CD1c-positive myeloid dendritic cell (primary cell): ENCODE data around the gene GRM7.

ENCODE experiments used
- DNase-seq: peaks from one replicate; pipeline ENCODE4 v3.0.0-alpha.2; 2016; ENCODE audit errors: extremely low spot score

GRM7 gene

DNA sequence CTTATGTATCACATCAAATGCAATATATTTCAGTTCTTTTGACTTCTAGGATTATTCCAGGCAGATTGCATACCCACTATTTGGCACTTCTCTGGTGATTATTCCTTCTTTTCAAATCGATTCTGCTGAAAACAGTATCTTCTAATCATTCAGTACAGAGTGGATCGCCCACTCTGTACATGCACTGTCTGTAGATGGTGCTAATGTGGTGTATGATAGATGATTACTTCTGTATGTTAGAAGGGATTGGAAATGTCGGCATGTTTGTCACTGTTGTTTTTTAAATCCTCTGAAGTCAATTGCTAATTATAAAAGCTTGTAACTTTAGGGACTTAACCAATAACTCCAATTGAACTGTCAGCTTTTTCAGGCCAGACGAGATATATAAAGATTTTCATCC is 642.5 kb downstream of the GRM7 start:
- no peak for DNase-seq

DNA sequence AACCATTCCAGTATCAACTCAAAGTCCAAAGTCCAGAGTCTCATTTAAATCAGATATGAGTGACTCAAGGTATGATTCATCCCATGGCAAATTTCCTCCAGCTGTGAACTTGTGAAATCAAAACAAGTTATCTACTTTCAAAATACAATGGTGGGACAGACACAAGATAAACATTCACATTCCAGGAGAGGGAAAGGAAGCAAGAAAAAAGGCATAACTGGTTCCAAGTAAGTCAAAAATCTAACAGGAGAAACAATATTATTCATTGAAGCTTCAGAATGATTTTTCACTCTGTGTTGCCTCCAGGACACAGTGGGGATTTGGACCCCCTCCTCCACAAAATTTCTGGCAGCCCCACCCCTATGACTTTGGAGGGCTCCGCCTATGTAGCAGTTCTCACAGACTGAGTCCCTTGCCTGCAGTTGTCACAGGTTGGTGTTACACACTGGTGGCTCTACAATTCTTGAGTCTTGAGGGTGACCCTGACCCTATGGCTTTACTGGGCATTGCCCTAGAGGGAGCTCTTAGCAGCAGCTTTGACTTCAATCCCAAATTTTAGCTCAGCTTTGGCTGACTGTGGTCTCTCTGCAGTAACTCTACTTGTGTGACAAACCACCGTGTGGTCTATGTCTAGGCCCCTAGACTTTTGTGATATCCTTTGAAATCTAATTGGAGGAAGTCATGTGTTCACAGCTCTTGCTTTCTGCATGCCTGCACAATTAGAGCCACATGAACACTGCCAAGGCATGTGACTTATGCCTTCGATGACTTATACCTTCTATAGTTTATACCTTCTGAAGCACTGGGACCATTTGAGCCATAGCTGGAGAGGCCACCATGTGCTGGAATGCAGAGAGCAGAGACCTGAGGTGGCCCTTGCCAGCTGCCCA is 644.2 kb downstream of the GRM7 start:
- DNase-seq, result no peak

DNA sequence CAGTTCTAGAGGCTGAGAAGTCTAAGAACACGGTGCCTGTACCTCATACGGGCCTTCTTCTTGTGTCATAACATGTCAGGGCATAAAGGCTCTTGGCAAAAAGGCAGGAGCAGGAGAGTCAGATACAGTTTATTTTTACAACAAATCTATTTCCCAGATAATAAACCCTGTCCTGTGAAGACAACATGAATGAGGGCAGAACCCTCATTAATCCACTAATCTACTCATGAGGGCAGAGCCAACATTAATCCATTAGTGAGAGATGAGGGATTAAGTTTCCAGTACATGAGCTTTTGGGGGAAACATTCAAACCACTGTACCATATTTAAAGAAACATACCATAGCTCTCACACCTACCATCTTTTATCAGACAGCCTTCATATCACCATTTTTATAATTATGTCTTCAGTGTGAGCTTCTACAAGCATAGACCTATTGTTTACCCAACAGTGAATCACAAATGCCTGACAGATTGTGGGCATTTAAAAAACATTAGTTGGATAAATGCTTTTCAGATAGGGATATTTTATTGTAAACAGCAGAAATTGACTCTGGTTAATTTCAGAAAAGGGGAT is 645.8 kb downstream of the GRM7 start:
- no peak for DNase-seq

DNA sequence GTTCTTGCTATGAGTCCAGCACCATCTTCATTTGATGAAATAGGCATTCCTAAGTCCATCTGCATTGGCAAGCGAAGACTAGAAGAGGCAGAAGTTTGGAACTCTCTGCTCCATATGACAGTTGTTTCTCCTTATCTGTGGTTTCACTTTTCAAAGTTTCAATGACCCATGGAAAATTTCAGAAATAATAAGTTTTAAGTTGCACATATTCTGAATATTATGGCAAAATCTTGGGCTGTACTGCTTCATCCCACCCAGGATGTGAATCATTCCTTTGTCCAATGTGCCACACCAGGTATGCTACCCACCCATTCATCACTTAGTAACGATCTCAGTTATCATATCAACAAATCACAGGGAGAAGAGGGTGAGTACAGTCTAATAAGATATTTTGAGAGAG is 647.9 kb downstream of the GRM7 start:
- no peak for DNase-seq

DNA sequence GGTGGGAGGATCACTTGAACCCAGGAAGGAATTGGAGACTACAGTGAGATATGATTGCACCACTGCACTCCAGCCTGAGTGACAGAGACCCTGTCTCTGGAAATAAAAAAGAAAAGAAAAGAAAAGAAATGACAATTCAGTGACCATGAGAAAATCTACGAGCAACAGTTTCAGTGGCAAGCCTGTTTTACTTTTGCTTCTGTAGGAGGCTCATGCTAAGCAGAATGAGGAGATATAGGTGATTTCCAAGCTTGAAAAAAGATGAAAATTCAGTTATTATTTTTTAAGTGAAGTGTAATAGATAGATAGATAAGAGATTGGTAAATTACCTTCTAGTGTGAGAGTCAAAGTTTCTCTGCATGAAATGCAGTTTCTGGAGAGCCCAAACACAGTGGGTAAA is 651.1 kb downstream of the GRM7 start:
- no peak for DNase-seq

DNA sequence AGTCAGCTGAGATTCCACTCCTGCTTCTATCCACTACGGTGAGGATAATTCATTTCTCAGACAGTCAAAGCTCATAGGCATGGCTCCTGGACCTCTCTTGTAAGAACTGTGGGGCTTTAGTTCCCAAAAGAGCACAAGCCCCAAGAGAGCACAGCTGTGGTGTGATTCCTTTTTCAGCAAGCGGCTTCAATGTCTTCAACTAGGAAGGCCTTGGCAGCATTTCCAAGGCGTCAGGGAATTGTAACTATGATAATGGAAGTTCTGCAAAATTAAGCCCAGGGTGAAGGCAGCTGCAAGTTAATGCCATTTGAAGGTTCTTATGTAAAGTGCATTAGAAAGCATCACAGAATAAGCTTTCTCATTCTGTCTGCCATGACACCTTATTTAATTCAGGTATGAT is 657.1 kb downstream of the GRM7 start:
- DNase-seq, result no peak

DNA sequence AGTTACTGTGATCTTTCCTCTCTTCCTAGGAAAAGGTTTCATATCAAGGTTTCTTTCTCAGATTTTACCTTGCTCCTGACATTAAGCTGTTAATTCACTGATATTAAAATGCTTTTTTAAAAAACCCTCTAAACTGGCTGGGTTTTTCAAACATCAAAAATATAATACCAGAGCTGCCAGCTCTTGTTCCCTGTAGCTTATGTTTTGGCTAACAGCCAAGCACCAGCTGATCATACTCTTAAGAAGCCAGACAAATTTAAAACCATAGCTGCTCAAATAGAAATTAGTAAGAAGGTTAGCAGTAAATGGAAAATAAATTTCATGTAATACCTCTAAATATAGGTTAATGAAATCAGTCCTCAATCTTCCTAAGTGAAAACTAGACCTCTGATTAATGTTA is 657.5 kb downstream of the GRM7 start:
- DNase-seq, result no peak

DNA sequence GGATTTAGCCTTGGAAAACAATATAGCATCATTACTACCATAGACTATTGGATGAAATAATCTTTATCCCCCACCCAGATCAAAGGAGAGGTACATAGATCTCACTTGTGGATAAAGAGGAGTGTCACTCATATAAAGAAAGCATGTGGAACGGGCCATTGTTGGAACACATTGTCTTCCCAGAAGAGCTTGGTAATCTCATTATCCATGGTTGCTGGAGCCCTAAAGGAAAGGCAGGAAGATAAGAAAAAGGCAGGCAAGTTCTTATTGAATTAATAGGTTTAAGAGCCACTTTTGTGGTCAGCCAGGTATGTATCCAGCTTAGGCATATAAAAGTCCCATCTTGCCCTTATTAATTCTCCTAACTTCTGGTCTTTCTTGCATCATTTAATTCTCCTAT is 659.1 kb downstream of the GRM7 start:
- no peak for DNase-seq

DNA sequence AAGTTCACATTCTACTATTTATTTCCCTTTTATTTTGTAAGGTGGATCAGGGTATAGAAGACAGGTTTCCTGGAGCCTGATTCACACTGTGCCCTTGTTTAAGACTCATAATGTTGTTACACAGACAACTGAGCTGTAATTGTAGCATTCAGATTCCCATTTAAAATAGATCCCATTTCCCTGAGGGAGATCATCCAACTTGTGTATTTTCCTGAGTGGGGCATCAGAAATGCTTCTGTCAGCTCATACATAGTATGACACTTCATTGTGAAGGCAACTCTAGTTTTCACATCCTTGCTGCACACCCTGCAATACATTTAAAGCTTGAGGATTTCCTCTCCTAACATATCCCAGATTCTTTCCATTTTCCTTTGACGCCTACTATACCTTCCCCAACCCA is 659.7 kb downstream of the GRM7 start:
- DNase-seq, result no peak

DNA sequence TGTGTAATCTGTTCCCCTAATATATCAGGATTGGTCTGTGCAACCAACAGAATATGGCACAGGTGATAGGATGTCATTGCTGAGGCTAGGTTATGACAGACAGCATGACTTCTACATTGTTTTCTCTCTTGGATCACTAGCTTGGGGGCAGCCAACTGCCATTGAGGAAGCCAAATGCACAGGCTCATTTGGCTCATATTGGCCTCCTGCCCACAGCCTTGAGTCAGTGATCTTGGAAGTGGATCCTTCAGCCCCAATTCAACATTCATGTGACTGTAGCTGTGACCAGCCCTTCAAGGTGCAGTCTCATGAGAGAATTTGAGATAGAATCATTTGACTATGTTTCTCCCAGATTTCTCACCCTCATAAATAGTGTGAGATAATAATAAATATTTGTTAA is 675.6 kb downstream of the GRM7 start:
- DNase-seq, result no peak

DNA sequence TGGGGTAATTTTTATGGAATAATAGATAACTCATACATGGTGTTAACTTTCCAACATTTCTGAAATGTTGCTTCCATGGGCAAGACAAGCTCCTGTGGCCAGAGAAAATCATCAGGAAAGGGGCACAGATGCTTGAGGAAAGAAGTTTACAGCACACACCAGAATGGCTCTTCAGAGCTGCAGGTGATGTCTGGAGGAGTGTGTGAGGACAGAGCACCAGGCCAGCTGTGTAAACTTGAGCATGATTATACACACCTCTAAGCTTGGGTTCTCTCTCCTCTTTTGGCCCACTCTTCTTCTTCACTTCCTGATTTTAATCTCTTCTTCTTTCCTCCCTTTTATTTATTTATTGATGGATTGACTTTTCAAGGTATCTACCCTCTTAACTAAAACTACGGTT is 676.0 kb downstream of the GRM7 start:
- no peak for DNase-seq

DNA sequence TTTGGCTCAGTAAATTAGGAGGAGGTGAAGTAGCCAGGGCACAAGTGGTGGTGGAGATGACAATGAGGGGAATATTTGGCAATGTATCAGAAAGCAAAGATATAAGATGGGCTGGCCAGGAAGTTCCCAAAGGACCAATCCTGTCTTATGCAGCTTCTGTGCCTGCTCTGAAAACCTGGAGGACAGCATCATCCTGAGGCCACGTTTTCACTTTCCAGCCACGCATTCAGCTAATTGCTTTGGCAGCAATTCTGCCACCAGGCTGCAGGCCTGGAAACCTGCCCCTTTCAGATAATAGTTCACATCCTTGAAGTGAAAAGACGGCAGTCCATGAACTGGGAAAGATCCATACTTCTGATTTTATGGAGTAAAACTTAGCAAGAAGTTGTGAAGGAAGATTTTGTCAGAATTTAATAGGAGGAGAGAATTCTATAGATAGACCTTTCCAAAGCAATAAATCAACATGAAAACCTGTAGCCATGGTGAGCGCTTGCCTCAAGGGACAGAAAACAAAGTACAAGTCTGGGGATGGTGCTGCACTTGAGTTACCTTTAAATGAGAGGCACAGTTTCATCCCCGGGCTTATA is 682.5 kb downstream of the GRM7 start:
- no peak for DNase-seq

DNA sequence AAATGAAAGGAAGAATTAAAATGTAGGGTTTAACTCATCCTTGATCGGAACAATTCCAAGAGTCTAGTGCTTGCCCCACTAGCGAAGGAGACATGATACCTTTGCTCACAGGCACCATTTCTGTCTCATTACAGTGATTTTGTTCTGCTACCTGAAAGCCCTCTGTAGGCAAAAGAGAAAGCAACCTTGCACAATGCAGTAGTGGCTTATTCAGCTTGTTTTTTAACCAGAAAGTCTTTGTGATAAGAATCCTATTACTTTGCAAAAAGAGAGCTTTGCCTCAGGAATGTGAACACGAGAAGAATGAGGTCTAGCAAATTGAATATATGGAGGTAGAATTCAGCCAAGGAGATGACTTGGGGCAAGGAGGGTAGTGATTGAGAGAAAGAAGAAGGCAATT is 684.4 kb downstream of the GRM7 start:
- no peak for DNase-seq

DNA sequence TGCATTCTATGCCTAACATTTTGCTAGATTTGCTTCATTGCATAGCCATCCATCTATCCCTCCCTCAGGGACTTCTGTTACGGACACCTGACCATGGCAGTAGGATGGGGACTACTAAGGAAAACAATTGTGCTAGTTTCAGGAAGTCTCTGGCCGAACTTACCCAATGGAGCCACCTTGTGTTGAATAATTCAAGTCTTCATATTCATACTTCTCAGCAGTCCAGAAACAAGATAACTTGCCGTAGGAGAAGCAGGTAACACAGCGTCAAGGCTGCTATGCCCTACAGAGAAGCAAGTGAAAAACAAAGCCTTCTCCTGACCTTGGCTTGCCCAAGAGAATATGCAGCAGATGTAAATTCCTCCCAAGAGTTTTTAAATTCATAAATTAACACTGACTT is 685.3 kb downstream of the GRM7 start:
- peak; percentile 3 for DNase-seq

DNA sequence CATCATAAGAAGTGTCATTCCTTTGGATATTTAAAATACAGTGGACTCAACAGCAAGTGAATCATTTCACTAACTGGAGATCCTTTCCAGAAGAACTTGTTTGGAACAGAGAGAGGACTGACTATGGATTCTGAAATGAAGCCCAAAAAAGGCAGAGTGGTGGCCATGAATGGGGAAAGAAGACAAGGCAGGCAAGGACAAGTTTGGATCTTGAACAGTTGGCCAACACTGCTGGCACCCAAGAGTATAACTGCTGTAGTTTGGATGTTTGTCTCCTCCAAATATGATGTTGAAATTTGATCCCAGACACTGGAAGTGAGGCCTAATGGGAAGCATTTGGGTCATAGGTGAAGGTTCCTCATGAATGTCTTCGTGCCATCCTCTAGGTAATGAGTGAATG is 686.9 kb downstream of the GRM7 start:
- no peak for DNase-seq

DNA sequence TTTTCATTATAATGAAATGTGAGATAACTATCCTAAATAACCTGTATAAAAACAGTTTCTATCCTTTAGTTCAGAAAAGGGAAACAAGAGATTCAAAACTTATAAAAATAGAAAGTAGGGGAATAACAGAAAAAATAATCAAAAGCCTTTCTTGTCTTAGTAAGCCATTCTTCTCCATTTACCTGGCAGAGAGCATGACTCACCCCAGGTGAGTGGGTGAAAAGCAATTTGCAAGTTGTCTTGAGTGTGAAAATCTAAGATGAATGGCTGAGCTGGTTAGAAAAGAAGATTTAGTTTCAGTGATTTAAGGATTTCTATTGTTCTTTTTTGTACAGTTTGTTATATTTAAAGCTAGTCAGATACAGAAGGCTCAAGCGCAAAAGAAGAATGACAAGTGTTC is 702.0 kb downstream of the GRM7 start:
- DNase-seq, result no peak

DNA sequence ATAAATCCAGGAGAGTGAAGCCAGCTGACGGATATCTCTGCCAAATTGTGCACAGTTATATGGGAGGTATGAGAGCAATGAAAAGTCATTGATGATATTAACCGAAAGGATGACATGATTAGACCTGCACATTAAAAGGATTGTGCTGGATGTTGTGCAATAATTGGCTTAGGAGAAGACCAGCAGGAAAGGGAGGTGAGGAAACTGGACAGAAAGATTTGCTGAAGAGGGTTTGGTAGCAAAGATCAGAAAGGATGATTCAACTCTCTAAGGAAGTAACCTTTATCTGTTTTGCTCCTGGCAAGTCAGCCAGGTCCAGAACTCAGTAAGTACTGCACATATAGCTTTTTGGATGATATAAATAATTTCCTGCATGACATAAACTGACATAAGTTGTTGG is 704.7 kb downstream of the GRM7 start:
- DNase-seq, result no peak

DNA sequence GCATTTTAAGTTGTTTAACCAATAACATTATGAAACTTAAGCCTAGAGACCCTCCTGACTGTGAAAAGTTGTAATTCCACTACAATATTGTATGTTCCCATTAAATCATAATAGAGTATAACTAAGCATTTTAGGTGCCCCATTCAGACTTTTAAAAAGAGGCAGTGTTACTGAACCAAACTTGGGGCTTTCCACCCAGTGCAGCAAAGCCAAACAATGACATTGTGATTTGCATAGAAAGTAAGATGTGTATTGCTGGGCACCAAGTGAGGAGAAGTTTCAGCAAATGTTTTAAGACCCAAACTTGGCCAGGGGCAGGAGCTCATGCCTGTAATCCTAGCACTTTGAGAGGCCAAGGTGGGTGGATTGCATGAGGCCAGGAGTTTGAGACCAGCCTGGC is 706.2 kb downstream of the GRM7 start:
- DNase-seq, result no peak

DNA sequence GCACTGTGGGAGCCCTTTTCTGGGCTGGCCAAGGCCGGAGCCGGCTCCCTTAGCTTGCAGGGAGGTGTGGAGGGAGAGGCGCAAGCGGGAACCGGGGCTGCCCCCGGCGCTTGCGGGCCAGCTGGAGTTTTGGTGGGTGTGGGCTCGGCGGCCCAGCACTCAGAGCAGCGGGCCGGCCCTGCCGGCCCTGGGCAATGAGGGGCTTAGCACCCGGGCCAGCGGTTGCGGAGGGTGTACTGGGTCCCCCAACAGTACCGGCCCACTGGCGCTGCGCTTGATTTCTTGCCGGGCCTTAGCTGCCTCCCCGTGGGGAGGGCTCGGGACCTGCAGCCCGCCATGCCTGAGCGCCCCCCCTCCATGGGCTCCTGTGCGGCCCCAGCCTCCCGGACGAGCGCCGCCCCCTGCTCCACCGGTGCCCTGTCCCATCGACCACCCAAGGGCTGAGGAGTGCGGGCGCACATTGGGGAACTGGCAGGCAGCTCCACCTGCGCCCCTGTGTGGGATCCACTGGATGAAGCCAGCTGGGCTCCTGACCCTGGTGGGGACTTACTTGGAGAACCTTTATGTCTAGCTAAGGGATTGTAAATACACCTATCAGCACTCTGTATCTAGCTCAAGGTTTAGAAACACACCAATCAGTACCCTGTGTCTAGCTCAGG is 707.7 kb downstream of the GRM7 start:
- DNase-seq, result no peak

DNA sequence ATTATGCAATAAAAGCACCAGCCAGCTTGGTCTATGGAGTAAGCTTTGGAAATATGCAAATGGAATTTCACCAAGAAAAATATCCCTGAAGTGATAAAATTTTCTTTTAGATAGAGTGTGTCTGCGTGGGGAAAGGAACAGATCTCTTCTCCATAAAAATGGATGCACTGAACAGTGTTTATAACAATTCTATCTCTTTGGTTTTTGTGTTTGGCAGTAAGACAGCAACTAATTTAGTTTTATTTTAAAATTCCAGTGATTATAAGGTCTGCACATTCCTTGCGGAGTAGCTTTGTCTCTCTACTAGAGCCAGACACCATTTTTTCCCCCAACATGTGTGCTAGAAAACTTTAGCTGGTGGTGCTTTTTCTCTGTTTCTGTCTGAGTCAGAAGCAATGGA is 712.4 kb downstream of the GRM7 start:
- no peak for DNase-seq

DNA sequence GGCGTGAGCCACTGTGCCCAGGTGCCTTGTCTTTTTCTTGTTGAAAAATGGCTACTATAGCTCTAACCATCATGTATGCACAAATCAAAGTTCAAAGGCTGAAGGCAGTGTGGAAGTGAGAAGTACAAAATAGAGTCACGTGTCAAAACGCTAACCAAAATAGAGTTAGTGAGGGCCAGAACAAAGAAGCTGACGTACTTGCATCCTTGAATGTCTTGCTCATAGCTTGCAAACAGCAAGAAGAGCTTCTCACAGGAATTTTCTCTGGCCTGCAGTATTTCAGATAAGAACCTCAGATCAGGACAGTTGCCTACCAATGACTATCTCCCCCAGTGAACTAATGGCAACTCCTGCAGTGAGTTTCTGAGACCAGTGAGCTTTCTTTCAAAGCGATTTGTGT is 713.5 kb downstream of the GRM7 start:
- no peak for DNase-seq

DNA sequence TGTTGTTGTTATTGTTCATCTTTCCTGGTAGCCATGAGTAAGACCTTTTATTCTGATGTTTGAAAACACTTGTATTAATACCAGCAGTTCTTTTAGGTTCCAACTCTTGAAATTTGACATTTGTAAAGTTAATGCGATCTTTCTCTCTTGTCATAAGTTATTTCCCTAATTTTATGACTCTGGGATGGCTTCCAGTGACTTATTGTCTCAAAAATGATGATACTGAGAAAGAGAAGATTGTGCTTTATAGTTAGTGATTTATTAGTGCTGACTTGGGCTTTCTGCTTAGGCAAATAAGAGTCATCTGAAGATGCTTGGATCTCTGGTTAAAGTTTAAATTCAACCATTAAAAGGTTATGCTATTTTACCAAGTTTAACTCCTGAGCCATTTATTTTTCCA is 715.2 kb downstream of the GRM7 start:
- DNase-seq, result no peak

DNA sequence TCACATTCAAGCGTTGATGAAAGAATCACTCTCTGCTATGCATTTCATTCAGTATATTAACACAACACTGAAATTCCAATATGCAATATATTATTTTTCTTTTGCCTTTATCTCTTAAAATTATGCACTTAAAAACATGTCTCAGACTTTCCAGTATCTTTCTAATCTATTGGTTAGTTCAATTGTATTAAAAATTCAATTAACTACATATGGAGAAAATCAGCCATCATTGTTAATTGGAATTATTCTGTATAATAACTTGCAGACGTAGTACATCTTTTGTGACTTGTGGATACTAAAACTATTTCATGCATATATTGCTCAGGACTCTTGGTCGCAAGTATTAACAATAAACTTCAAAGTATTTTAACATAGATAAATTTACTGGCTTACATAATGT is 715.6 kb downstream of the GRM7 start:
- DNase-seq, result no peak
